ENCODE measurements around the gene GRAP2.

GRCh38 chr22:39955675-39956074, 54.8 kb downstream of the GRAP2 start:
- TF ChIP-seq, protein P1, sequence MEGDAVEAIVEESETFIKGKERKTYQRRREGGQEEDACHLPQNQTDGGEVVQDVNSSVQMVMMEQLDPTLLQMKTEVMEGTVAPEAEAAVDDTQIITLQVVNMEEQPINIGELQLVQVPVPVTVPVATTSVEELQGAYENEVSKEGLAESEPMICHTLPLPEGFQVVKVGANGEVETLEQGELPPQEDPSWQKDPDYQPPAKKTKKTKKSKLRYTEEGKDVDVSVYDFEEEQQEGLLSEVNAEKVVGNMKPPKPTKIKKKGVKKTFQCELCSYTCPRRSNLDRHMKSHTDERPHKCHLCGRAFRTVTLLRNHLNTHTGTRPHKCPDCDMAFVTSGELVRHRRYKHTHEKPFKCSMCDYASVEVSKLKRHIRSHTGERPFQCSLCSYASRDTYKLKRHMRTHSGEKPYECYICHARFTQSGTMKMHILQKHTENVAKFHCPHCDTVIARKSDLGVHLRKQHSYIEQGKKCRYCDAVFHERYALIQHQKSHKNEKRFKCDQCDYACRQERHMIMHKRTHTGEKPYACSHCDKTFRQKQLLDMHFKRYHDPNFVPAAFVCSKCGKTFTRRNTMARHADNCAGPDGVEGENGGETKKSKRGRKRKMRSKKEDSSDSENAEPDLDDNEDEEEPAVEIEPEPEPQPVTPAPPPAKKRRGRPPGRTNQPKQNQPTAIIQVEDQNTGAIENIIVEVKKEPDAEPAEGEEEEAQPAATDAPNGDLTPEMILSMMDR (conservative IDR thresholded peaks at IDR 0.05; ENCODE audit: low read length), result no peak
- no peak for TF ChIP-seq EZH2phosphoT487 (IDR thresholded peaks at IDR 0.05; ENCODE audit: borderline replicate concordance)

All from Loucy (cell line).